Nucleus accumbens (tissue), 56 donors: ENCODE measurements around the gene MACROD2.

Source experiments
- DNase-seq, 56 donors: peaks; one replicate each; lab custom pipeline; 2025; lab: John Stamatoyannopoulos, UW

Gene MACROD2

DNA sequence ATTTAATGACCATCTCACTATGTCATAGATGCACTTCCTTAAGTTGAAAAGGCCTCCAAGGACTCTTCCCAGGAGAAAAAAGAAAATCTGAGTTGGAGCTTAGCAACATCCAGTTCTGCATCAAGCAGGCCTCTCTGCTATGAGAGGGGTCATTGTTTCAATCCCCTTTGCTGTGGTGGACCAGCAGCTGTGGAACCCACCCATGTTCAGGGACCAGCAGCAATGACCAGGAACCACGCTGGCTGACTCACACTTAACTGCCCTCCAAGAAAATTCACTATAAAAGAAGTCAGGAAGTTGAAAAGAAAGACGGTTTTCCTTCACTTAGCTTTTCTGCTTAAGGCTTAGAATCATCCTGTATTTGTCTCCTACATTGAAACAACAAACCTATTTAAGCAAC lies 1404.5 kb downstream of the MACROD2 start:
- no peak for DNase-seq

DNA sequence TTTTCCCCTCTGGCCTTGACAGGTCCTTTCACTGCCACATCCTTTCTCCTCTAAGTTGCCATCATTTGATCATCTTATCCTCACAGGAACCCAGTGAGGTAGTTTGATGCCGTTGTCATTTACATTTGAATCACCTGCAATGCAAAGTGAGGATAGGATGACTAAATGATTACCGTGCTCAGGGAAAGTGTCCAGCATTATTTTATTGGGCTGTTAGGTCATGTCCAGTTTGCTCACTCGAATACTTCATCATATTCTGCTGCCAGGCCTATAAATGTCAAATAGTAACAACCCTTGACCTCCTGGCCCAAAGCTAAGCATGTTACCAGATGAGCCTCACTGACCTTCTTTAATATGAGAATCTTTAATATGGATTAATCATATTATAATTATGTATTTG lies 1410.8 kb downstream of the MACROD2 start:
- DNase-seq = no peak

GRCh38 chr20:15411781-15412180 lies 1416.5 kb downstream of the MACROD2 start:
- peak in 17 of 56 donors; percentile 1 to 47 (median 9) for DNase-seq

DNA sequence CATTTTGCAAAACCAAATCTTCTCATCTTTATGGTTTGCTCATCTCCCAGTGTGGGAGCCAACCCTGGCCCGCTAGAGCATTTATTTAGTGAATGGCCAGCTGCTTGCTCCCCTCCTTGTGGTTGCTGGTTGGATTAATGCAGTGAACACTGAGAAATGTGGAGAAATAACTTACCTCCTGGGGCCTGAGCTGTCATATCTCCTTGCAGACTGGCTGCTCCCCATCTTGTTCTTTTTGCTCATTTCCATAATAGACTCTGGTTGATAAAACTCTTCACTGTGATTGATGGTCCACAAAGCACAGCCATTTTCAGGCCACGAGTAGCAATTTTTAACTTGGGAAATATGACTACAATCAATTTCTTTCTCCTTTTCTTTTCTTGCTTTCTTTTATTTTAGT lies 1420.6 kb downstream of the MACROD2 start:
- no peak for DNase-seq

- DNase-seq = no peak
Observed at GRCh38 chr20:15419856-15420255, 1424.5 kb downstream of the MACROD2 start.

- no peak for DNase-seq
Observed at GRCh38 chr20:15422966-15423365, 1427.7 kb downstream of the MACROD2 start.

DNA sequence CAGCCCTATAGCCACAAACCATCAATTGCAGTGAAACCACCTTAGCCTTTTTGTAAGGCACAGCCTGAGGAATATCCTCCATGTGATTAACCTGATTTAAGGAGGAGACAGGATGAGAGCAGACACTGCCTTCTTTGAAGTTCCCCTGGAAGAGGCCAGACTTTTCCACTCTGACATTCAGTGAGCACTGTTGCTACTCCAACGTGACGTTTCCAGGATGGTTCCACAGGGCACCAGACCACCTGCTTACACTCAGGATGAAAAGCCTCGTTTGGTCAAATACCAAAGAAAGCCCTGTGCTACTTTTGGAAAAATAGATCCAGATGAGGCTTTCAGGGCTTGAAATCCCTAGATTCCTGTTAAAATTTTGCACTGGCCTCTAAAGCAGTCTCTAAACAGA lies 1444.2 kb downstream of the MACROD2 start:
- no peak for DNase-seq

DNA sequence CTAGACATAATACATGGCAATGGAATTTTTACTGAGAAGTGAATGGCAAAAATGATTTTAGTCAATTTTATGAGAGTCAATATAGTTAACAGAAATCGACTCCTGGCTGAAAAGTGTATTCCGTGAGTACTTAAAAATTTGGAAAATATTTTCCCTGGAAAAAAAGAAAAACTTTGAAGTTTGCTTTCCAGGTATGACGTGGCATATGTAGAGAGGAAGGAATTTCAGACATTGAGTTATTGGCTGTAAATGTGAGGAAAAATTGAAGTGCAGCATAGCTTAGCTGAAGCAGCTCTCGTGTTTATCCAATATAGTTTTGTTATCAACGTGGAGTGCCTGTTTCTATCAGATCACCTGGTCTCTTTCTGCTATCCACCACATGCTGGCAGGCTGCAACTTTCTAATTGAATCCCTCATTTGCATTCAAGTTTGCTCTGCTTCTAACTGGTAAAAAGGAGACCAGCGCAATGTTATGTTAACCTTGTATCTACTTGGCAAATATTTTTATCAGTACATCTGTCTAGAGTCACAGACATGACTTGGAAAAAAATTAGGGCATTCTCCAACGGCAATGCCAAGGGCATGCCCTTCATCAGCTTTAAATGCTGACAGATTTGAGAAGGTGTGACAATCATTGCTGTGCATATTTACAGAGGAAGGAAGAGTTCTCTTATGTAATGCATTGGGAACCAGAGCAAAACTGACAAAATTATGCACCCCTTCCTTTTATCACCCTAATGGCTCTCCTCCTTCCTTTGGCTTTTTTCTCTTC lies 1444.9 kb downstream of the MACROD2 start:
- DNase-seq = no peak

DNA sequence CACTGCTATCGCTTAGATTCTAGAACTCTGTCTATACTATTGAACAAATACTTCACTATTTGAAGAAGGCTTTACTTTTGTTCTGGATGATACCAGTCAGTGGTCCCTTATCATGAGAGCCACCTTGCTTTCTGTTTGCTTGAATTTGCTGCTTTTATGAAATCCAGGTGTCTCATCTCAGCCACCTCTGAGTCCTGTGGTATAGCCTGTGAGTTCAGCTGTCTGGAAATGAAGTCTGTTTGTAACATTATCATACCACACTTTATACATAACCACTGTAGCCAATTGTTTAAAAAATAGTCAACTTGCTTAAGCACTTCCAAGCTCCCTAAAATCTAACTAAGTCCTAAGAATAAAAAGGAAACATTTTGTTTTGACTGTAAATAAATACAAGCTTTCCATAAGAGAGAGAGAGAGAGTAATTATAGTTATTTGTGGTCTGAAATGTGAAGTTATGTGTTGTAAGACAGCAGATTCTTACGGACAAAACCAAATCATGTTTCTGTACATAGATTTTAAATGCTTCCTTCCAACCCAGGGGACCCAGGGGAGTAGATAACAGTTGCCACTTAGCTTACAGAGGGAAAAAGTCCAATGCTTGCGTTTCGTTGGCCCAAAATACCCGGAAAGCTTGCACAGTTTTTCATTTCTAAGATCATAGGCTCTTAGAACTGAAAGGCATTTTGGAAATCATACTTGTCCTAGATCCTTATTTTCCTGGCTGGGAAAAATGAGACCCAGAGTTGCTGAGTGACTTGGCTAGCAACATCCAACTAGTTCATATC lies 1449.9 kb downstream of the MACROD2 start:
- no peak for DNase-seq

GRCh38 chr20:15446373-15446772 lies 1451.1 kb downstream of the MACROD2 start:
- DNase-seq = no peak

DNA sequence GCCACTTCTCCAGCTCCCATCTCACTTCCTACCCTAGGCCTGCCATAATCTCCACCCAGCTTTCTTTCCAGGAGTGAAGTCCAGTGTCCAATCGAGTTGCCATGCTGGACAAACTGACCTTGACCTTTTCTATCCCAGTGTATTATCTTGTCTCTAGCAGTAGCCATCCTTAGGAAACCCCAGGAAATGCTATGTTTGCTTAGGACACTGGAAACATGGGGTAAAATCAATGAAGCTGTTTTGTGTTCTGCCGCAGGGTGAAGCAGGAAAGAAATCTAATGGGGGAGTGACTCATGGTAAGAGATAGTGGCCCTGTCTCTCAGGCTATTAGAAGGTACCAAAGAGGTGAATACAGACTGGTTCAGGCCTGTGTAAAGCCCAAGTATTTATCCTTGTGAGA lies 1452.2 kb downstream of the MACROD2 start:
- DNase-seq = no peak

DNA sequence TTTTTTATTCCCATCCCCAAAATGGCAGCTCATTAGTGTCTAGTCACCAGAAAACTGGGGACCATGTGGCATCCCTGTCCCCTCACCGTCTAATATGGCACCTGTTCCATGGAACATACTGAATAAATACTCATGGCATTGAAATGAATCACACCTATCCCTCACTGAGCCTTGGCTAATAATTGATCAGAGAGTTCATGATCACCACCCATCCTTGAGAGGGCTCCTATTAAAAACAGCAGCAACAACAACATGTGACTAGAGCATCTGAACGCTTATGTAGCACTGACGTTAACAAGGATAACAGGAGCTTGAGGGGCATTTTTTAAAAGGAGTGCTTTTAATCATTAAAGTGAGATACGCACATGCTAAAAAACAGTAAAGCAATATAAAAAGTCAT lies 1453.7 kb downstream of the MACROD2 start:
- no peak for DNase-seq

DNA sequence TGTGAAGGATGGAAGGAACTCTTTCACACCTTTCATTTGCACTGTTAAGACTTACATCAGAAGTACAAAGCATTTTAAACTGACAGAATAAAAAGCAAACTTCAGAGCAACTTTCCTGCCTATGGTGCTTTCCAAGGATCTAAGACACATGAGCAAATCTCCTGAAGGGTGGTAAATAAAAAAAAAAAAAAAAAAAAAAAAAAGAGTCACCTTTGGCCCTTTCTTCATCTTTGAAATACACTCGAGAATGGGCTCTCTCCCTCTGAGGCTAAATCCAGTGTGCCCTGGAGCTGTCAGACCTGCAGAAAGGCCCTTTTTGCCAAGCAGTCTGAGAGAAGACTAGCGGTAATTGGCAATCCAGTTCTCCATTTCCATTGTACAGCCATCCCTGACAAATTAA lies 1455.9 kb downstream of the MACROD2 start:
- no peak for DNase-seq

DNA sequence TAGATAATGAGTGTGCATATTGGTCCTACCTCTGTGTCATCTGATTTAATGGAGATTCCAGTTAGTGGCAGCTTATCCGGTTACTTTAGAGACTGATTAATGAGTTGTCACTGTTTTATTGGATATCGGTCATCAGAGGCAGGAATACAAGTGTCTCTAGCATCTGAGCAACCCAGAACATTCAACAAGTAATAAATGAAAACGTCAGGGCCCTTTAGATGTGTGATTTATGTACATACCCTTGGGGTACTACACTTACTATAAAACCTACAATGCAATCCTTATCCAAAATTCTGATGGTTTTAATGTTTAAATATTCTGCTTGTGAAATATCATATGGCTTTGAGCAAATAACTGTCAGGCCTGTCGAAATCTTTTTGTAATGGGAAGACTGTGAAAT lies 1460.0 kb downstream of the MACROD2 start:
- no peak for DNase-seq

DNA sequence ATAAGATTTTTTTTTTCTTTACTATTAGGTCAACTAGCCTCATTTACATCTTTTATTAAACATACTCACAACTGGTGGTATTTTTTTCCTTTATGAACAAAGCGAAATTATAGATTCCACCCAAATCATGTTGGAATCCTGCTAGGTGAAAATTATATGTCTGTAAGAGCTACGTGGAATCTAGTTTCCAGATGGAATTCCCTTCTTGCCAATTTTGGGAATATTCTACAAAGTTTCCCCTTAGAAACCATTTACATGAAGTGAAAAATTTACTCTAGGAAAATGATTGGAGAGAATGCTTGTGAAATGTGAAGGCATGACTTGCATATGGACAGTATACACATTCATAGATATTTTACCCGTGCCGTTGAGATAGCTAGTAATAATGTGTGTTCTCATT lies 1466.6 kb downstream of the MACROD2 start:
- no peak for DNase-seq

DNA sequence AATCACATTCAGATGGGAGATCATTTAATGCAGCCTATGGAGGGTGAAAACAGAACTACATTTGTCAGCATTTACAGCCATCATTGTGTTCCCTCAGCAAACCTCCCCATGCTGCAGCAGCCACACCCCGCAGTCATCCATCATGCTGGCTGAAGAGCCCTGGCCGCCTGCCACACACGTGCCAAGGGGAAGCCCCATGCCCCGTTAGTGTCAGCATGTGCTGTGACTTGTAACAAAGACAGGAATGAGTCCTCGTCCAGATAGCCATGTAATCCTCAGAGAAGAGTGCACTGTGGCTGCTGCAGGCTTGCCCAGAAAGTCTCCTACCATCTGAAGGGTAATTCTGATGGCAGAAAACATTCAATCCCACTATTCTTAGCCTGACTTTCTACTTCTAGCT lies 1480.2 kb downstream of the MACROD2 start:
- DNase-seq = peak in 21 of 56 donors; percentile 1 to 55 (median 9)

GRCh38 chr20:15476186-15476585 lies 1480.9 kb downstream of the MACROD2 start:
- DNase-seq = no peak

- DNase-seq = no peak
Observed at GRCh38 chr20:15476781-15477180, 1481.5 kb downstream of the MACROD2 start.

GRCh38 chr20:15482525-15482924 lies 1487.2 kb downstream of the MACROD2 start:
- DNase-seq = no peak

DNA sequence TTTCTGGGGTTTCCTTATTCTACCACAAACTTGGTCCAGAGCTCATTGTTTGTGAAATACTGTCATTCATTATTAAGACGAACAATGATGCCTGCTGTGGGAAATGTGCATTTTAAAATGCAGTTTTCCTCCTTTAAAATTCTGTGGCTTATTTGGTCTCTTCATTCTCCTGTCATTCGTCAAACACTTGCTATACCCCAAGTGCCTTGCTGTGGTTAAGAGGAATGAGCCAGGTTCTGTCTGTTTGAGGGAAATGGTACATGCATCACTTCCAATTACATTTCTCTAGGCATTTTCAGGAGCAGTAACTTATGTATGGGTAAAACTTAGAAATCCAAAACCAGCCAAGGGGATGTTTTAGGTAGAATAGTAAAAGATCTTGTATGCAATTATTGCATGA lies 1490.2 kb downstream of the MACROD2 start:
- DNase-seq = no peak

DNA sequence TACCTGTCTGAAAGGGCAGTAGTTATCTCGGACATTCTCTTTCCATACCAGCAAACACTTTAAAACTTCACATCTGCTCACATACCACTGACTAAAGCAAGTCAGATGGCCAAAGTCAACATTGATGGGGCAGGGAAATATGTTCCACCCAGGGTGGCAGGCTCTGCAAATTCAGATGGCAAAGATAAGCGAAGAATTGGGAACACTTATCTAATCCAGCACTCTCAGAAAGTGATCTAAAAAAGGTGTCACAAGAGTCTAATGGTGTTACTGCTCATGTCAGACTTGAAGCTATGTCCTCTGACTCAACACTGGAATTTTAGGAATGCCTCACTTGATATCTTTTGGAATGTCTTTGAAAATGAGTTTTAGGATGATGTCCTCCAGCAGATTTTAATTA lies 1491.7 kb downstream of the MACROD2 start:
- DNase-seq = no peak

GRCh38 chr20:15487682-15488081 lies 1492.4 kb downstream of the MACROD2 start:
- no peak for DNase-seq
